HG03460 (cell line): ENCODE data around the gene POTEG.
"Not testable (repeated sequence)": the region's sequence is repeated elsewhere in the genome, so short reads cannot be mapped to it uniquely, and the experiment has no call there.

Experiments
- ATAC-seq: cut with Tn5 transposase; IDR thresholded peaks from one replicate; pipeline ENCODE4 v1.9.1; 2021; ENCODE audit not compliant: unreplicated experiment

The POTEG gene

GRCh38 chr14:19434241-19434640 is at the start of gene POTEG:
Gene POTEG (minus strand): TSS chr14:19434341. CDS start chr14:19434289, 52 bp downstream.
- ATAC-seq: not testable (repeated sequence)

GRCh38 chr14:19482093-19482492 is 48.0 kb upstream of the POTEG start:
- ATAC-seq: not testable (repeated sequence)

- ATAC-seq: not testable (repeated sequence)
Observed at GRCh38 chr14:19481421-19481820, 47.3 kb upstream of the POTEG start.

- not testable (repeated sequence) for ATAC-seq
Observed at GRCh38 chr14:19480491-19480890, 46.4 kb upstream of the POTEG start.

GRCh38 chr14:19445761-19446160 is 11.6 kb upstream of the POTEG start:
- not testable (repeated sequence) for ATAC-seq

- ATAC-seq: not testable (repeated sequence)
Observed at GRCh38 chr14:19439826-19440225, 5.7 kb upstream of the POTEG start.

- peak; percentile 53 for ATAC-seq
Observed at GRCh38 chr14:19439219-19439618, 5.1 kb upstream of the POTEG start.

- ATAC-seq: not testable (repeated sequence)
Observed at GRCh38 chr14:19437126-19437443, 2.9 kb upstream of the POTEG start.

GRCh38 chr14:19436311-19437125 is 2.4 kb upstream of the POTEG start:
- not testable (repeated sequence) for ATAC-seq

- ATAC-seq: not testable (repeated sequence)
Observed at GRCh38 chr14:19435852-19436251, 1.7 kb upstream of the POTEG start.

GRCh38 chr14:19434891-19435290 is 750 bp upstream of the POTEG start:
- ATAC-seq: not testable (repeated sequence)

GRCh38 chr14:19433765-19434164 is 376 bp downstream of the POTEG start:
- not testable (repeated sequence) for ATAC-seq

- ATAC-seq: not testable (repeated sequence)
Observed at GRCh38 chr14:19408519-19408918, 25.6 kb downstream of the POTEG start.

- not testable (repeated sequence) for ATAC-seq
Observed at GRCh38 chr14:19402097-19402496, 32.0 kb downstream of the POTEG start.

GRCh38 chr14:19394727-19395126 is 39.4 kb downstream of the POTEG start:
- ATAC-seq: not testable (repeated sequence)

- ATAC-seq: not testable (repeated sequence)
Observed at GRCh38 chr14:19390230-19390629, 43.9 kb downstream of the POTEG start.

GRCh38 chr14:19388741-19389140 is 45.4 kb downstream of the POTEG start:
- not testable (repeated sequence) for ATAC-seq

- ATAC-seq: not testable (repeated sequence)
Observed at GRCh38 chr14:19386996-19387395, 47.1 kb downstream of the POTEG start.

- ATAC-seq: not testable (repeated sequence)
Observed at GRCh38 chr14:19386309-19386708, 47.8 kb downstream of the POTEG start.

GRCh38 chr14:19384088-19384781 is 49.9 kb downstream of the POTEG start:
- not testable (repeated sequence) for ATAC-seq

GRCh38 chr14:19383008-19383584 is 51.0 kb downstream of the POTEG start:
- ATAC-seq: not testable (repeated sequence)

- ATAC-seq: not testable (repeated sequence)
Observed at GRCh38 chr14:19380137-19380536, 54.0 kb downstream of the POTEG start.
